ENCODE measurements around the gene TOMM5. TPM values are rescaled to one million over a fixed set of nuclear protein-coding genes. Genes with fewer than 3 reads are reported as not detected.

The TOMM5 gene
- total and polyA plus RNA-seq, 8 donors = 22.8 to 59.2 (median 38.0) TPM

DNA sequence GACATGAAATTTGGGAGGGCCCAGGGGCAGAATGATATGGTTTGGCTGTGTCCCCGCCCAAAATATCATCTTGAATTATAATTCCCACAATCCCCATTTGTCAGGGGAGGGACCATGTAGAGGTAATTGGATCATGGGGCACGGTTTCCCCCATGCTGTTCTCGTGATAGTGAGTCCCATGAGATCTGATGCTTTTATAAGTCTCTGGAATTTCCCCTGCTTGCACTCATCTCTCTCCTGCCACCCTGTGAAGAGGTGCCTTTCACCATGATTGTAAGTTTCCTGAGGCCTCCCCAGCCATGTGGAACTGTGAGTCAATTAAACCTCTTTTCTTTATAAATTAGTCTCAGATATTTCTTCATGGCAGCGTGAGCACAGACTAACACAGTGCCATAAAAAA lies 27.5 kb downstream of the TOMM5 start:
- H3K4me3 ChIP-seq = no peak overlapping the region
- no peaks in the 10 kb centered on the region for H3K9me3 ChIP-seq
- intact Hi-C loops (cut with DNase I) = no loop called here
- H3K4me1 ChIP-seq = peaks cover 0 to 22% (median 5%) of the 10 kb centered on the region in 3 donors
- no peaks in the 10 kb centered on the region for H3K27me3 ChIP-seq
- no peak for DNase-seq
- no peak for ATAC-seq
- H3K36me3 ChIP-seq = no peaks in the 10 kb centered on the region
- no peak for FAIRE-seq
- peak overlapping the region in 1 of 4 donors; percentile 70 for H3K27ac ChIP-seq
- no peak for TF ChIP-seq CTCF (IDR thresholded peaks at IDR 0.05)
- WGBS, 2 donors = 95 to 97% methylated on average over 4 of the region's 4 CpGs

DNA sequence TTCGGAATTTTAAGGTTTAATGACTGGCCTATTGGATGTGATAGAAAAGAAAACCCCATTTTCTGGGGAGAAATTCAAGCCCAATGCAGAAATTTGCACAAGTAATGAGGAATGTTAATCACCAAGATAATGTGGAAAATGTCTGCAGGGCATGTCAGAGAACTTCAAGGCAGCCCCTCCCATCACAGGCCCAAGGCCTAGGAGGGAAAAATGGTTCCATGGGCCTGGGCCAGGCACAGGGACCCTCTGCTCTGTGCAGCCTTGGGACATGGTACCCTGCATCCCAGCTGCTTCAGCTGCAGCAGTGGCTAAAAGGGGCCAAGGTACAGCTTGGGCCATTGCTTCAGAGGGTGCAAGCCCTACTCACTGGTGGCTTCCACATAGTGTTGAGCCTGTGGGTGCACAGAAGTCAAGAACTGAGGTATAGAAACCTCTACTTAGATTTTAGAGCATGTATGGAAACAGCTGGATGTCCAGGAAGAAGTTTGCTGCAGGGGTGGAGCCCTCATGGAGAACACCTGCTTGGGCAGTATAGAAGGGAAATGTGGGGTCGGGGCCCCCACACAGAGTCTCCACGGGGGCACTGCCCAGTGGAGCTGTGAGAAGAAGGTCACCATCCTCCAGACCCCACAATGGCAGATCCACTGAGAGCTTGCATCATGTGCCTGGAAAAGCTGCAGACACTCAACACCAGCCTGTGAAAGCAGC lies 28.4 kb downstream of the TOMM5 start:
- no peak overlapping the region for H3K27ac ChIP-seq
- 65 to 66% methylated on average over 3 of the region's 3 CpGs for WGBS, 2 donors
- no peaks in the 10 kb centered on the region for H3K27me3 ChIP-seq
- ATAC-seq = no peak
- H3K36me3 ChIP-seq = no peaks in the 10 kb centered on the region
- no peak for TF ChIP-seq CTCF (IDR thresholded peaks at IDR 0.05)
- no peak for DNase-seq
- peaks cover 0 to 22% (median 5%) of the 10 kb centered on the region in 3 donors for H3K4me1 ChIP-seq
- intact Hi-C loops (cut with DNase I) = no loop called here
- no peak for FAIRE-seq
- no peaks in the 10 kb centered on the region for H3K9me3 ChIP-seq
- H3K4me3 ChIP-seq = no peak overlapping the region

DNA sequence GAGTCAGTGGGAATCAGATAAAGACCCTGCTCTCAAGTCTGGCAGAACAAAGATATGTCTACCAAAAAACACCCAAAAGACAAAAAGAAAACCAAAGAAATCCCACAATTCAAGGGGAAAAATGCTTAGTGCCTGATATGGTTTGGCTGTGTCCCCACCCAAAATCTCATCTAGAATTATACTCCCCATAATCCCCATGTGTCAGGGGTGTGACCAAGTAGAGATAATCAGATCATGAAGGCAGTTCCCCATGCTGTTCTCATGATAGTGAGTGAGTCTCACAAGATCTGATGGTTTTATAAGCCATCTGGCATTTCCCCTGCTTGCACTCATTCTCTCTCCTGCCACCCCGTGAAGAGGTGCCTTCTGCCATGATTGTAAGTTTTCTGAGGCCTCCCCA lies 29.6 kb downstream of the TOMM5 start:
- H3K4me3 ChIP-seq = no peak overlapping the region
- no peaks in the 10 kb centered on the region for H3K9me3 ChIP-seq
- FAIRE-seq = no peak
- no peaks in the 10 kb centered on the region for H3K27me3 ChIP-seq
- H3K4me1 ChIP-seq = peaks cover 0 to 22% (median 5%) of the 10 kb centered on the region in 3 donors
- no peak for ATAC-seq
- no peak for DNase-seq
- 83 to 91% methylated on average over 1 of the region's 1 CpG for WGBS, 2 donors
- H3K36me3 ChIP-seq = no peaks in the 10 kb centered on the region
- H3K27ac ChIP-seq = no peak overlapping the region
- intact Hi-C loops (cut with DNase I) = no loop called here
- TF ChIP-seq CTCF (IDR thresholded peaks at IDR 0.05) = no peak

- ATAC-seq (no peak), FAIRE-seq (no peak), DNase-seq (no peak)
- Histone ChIP-seq H3K9me3 (no peaks in the 10 kb centered on the region), H3K4me1 (peaks cover 0 to 11% (median 5%) of the 10 kb centered on the region in 3 donors), H3K27ac (no peak overlapping the region), H3K36me3 (no peaks in the 10 kb centered on the region), H3K4me3 (no peak overlapping the region), H3K27me3 (no peaks in the 10 kb centered on the region)
- 54 to 63% methylated on average over 2 of the region's 2 CpGs for WGBS, 2 donors
- intact Hi-C loops (cut with DNase I) = no loop called here
- no peak for TF ChIP-seq CTCF (IDR thresholded peaks at IDR 0.05)
Measured at GRCh38 chr9:37561682-37562081, 30.7 kb downstream of the TOMM5 start.

DNA sequence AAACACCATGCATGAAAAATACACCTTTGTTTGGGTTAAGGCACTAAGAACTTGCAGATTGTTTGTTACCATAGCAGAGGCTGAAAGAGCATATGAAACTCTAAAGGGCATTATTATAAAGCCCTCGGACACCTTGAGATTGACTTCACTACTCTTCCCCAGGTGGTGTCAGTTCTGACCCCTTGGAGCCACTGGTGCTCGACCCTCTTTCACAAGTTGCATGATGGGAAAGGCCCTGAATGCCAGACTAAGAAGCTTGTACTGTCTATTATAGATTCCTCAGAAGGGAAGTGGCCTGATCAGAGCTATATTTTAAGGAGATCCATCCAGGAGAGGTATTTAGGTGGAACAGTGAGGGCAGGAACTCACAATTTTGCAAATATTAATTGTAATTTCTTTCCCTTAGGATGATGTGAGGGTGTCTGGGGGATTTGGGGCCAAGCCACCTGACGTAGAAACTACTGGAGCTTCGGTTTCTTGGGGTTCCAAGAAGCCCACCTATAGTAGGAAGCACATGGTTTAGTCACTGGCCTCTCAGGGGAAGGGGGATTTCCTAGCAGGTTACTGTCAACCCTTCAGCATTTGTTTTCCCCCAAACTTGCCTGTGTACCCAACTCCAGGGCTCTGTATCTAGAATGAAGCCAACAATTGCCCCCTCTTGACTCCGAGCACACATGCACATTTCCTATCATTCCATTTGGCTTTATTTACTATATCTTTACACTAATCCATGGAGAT lies 32.4 kb downstream of the TOMM5 start:
- TF ChIP-seq CTCF (IDR thresholded peaks at IDR 0.05) = no peak
- no peak overlapping the region for H3K27ac ChIP-seq
- intact Hi-C loops (cut with DNase I) = no loop called here
- DNase-seq (no peak), FAIRE-seq (no peak), ATAC-seq (no peak)
- no peaks in the 10 kb centered on the region for H3K9me3 ChIP-seq
- H3K27me3 ChIP-seq = no peaks in the 10 kb centered on the region
- H3K4me1 ChIP-seq = no peaks in the 10 kb centered on the region
- H3K36me3 ChIP-seq = no peaks in the 10 kb centered on the region
- no peak overlapping the region for H3K4me3 ChIP-seq
- WGBS, 2 donors = 95 to 98% methylated on average over 5 of the region's 5 CpGs
